Mucosa of rectum (tissue), 2 donors: Measurements from ENCODE around the gene GUCA2B.

ENCODE experiments used
- H3K27ac ChIP-seq, 2 donors: one replicate each; pipeline ENCODE4 v1.7.0; 2013; ENCODE audit warnings: inconsistent platforms in 2 of 2, low read depth in 2 of 2, low read length in 2 of 2
- H3K27me3 ChIP-seq, 2 donors: one replicate each; pipeline ENCODE4 v1.7.0; 2013; ENCODE audit warnings: low read length in 2 of 2; ENCODE audit not compliant: control insufficient read depth in 2 of 2, insufficient read depth in 2 of 2
- H3K36me3 ChIP-seq, 2 donors: one replicate each; pipeline ENCODE4 v1.7.0; 2013; ENCODE audit warnings: low read length in 2 of 2; ENCODE audit not compliant: control insufficient read depth in 2 of 2, insufficient read depth in 2 of 2
- H3K4me1 ChIP-seq, 2 donors: one replicate each; pipeline ENCODE4 v1.7.0; 2013; ENCODE audit warnings: low read length in 2 of 2, mild to moderate bottlenecking in 1 of 2; ENCODE audit not compliant: control insufficient read depth in 2 of 2, insufficient read depth in 2 of 2
- H3K4me3 ChIP-seq, 2 donors: one replicate each; pipeline ENCODE4 v1.7.0; 2013; ENCODE audit warnings: low read length in 2 of 2
- H3K9ac ChIP-seq, 2 donors: one replicate each; pipeline ENCODE4 v1.7.0; 2013; ENCODE audit warnings: low read length in 2 of 2, low read depth in 1 of 2, mild to moderate bottlenecking in 1 of 2
- H3K9me3 ChIP-seq, 2 donors: one replicate each; pipeline ENCODE4 v1.7.0; 2013; ENCODE audit warnings: low read length in 2 of 2; ENCODE audit not compliant: control insufficient read depth in 2 of 2
- donor health status: healthy.
- donor health status: Normal muscosa, but diverticular disease.

The GUCA2B gene

DNA sequence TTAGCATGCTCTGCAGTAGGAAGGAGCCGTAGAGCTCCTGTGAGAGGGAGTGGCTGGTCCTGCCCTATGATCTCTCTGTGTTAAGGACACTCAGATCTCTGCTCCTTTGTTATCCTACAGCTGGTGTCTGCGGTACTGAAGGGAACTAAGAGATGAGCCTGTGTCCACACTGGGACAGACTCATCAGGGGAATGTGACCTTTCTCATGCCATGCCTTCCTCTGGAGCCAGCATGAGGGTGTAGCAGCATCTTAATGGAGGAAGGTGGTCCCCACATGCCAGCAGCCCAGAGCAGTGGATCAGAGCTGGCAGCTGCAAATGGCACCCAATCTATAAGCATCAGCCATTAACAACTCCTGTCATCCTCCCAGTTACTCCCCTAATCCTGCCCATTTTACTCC, 24.7 kb upstream of the GUCA2B start:
- H3K27ac ChIP-seq, result no peak overlapping the region
- H3K9ac ChIP-seq, result no peak overlapping the region

GRCh38 chr1:42128964-42129363, 24.2 kb upstream of the GUCA2B start:
- no peak overlapping the region for H3K9ac ChIP-seq
- H3K36me3 ChIP-seq, result no peaks in the 10 kb centered on the region
- H3K27me3 ChIP-seq, result no peaks in the 10 kb centered on the region
- H3K9me3 ChIP-seq, result no peaks in the 10 kb centered on the region
- no peak overlapping the region for H3K4me3 ChIP-seq
- H3K27ac ChIP-seq, result no peak overlapping the region
- no peaks in the 10 kb centered on the region for H3K4me1 ChIP-seq

More for the DNA sequence above, 24.7 kb upstream of the GUCA2B start:
- H3K4me3 ChIP-seq, result no peak overlapping the region
- no peaks in the 10 kb centered on the region for H3K4me1 ChIP-seq
- no peaks in the 10 kb centered on the region for H3K36me3 ChIP-seq
- no peaks in the 10 kb centered on the region for H3K27me3 ChIP-seq
- H3K9me3 ChIP-seq, result no peaks in the 10 kb centered on the region

DNA sequence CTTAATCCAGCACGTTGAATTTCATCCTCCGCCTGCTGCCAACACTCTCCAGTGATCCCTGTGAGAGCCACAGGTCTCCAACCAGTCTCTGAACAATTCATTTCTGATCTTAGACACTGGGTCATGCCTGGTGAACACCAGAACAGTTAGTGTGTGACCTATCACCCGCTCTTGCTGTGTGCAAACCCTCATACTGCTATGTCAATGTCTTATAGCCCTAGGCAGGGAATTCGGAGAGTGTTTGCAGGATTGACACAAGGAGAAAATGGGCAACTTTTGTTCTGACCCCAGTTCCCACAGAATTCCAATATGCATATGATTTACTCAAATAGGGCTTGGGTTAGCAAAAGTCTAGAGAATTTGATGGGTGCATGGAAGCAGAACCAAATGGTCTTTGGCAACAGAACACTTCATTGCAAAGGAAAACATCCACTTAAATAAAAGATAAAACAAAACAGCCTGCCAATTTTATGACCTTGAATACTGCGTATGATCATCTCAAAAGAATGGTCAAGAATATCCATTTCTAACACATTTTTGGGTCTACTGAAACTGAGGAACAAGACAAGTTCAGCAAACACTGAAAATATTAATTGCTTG, 23.0 kb upstream of the GUCA2B start:
- Histone ChIP-seq H3K27ac (no peak overlapping the region), H3K4me3 (no peak overlapping the region), H3K27me3 (no peaks in the 10 kb centered on the region), H3K4me1 (no peaks in the 10 kb centered on the region), H3K9me3 (no peaks in the 10 kb centered on the region), H3K9ac (no peak overlapping the region), H3K36me3 (no peaks in the 10 kb centered on the region)

DNA sequence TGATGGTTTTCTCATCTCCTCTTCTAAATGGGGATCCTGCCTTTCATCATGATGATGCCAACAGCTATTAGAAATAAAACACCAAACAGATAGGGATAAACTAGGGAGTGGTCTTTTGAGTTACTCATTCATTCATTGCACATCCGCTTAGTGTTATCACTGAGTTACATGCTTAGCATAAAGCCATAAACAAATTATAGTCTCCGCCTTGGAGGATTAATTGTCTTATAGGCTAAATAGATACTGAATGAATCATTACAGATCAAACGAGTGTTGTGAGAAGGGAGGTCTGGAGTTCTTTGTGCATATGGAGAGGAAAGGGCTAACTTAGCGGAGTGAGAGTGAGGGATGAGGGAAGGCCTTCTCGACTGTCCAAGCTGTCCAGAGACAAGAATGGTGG, 19.8 kb upstream of the GUCA2B start:
- Histone ChIP-seq H3K36me3 (no peaks in the 10 kb centered on the region), H3K9me3 (no peaks in the 10 kb centered on the region), H3K9ac (no peak overlapping the region), H3K27ac (no peak overlapping the region), H3K4me1 (no peaks in the 10 kb centered on the region), H3K4me3 (no peak overlapping the region), H3K27me3 (peaks cover 2% of the 10 kb centered on the region in 2 donors)

- no peaks in the 10 kb centered on the region for H3K36me3 ChIP-seq
- H3K9ac ChIP-seq, result no peak overlapping the region
- H3K4me3 ChIP-seq, result no peak overlapping the region
- H3K27me3 ChIP-seq, result peaks cover 2% of the 10 kb centered on the region in 2 donors
- H3K27ac ChIP-seq, result no peak overlapping the region
- H3K4me1 ChIP-seq, result no peaks in the 10 kb centered on the region
- no peaks in the 10 kb centered on the region for H3K9me3 ChIP-seq
Observed at GRCh38 chr1:42133809-42134526, 19.2 kb upstream of the GUCA2B start.

DNA sequence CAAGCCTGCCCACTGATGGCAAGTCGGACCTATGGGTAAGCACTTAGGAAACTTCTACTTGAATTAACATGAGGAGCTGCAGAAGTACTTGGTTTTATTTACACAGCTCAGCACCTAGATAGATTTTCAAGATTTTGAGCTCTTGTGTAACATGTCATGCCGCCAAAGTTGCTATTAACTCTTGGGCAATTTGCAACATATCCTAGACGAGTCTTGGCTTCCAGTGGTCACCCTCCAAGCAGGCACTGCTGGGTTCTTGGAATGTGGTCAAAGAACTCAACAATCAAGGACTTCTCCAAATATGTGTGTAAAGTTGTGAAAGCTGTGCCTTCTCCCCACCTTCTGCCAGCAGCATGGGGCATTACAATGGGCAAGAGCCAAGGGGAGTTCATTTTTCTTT, 17.8 kb upstream of the GUCA2B start:
- Histone ChIP-seq H3K27me3 (peaks cover 2 to 4% of the 10 kb centered on the region in 2 donors), H3K9ac (no peak overlapping the region), H3K36me3 (no peaks in the 10 kb centered on the region), H3K27ac (no peak overlapping the region), H3K4me3 (no peak overlapping the region), H3K9me3 (no peaks in the 10 kb centered on the region), H3K4me1 (no peaks in the 10 kb centered on the region)

DNA sequence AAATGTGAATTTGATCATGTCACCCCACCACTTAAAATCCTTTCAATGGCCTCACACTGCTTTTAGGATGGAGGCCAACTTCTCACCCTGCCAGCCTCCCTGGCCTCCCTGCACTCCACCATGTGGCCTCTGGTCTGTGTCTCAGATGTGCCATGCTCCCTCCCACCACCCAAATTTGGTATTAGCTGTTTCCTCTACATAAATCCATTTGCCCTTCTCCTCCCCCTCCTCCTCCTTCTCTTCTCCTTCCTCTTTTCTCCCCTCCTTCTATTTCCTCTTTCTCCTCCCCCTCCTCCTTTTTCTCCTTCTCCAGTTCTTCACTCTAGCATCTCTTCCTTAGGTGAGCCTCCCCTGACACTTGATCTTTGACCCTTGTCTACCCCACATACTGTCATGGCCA, 16.7 kb upstream of the GUCA2B start:
- Histone ChIP-seq H3K4me1 (no peaks in the 10 kb centered on the region), H3K9ac (no peak overlapping the region), H3K27ac (no peak overlapping the region), H3K9me3 (no peaks in the 10 kb centered on the region), H3K36me3 (no peaks in the 10 kb centered on the region), H3K4me3 (no peak overlapping the region), H3K27me3 (peaks cover 2 to 4% of the 10 kb centered on the region in 2 donors)

DNA sequence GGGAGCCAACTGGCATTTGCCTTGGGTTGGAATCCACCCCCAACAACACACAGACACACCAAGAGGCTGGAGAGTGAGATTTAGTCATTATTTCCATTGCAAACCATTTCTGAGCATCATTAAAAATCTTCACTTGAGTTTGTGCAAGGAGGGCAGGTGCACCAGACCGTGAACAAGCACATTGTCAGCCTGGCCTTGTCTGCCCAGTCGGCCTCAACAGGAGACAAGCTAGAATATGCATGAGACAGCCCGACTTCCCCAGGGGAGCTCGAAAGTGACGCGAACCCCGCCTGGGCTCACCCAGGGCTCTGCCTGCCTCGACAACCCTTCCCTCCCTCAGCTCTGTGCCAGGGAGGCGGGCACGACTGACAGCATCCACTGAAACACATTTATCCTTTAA, 15.4 kb upstream of the GUCA2B start:
- H3K4me1 ChIP-seq, result no peaks in the 10 kb centered on the region
- H3K27ac ChIP-seq, result no peak overlapping the region
- no peak overlapping the region for H3K4me3 ChIP-seq
- no peaks in the 10 kb centered on the region for H3K9me3 ChIP-seq
- no peak overlapping the region for H3K9ac ChIP-seq
- H3K36me3 ChIP-seq, result no peaks in the 10 kb centered on the region
- peaks cover 2 to 7% of the 10 kb centered on the region in 2 donors for H3K27me3 ChIP-seq

- peaks cover 5 to 7% of the 10 kb centered on the region in 2 donors for H3K27me3 ChIP-seq
- H3K9me3 ChIP-seq, result no peaks in the 10 kb centered on the region
- no peaks in the 10 kb centered on the region for H3K4me1 ChIP-seq
- H3K36me3 ChIP-seq, result no peaks in the 10 kb centered on the region
- H3K9ac ChIP-seq, result no peak overlapping the region
- no peak overlapping the region for H3K4me3 ChIP-seq
- no peak overlapping the region for H3K27ac ChIP-seq
Observed at GRCh38 chr1:42138586-42138985, 14.6 kb upstream of the GUCA2B start.

GRCh38 chr1:42139444-42139843, 13.8 kb upstream of the GUCA2B start:
- no peak overlapping the region for H3K4me3 ChIP-seq

More at GRCh38 chr1:42139444-42139843, 13.8 kb upstream of the GUCA2B start:
- H3K9me3 ChIP-seq, result no peaks in the 10 kb centered on the region
- no peak overlapping the region for H3K9ac ChIP-seq
- H3K4me1 ChIP-seq, result no peaks in the 10 kb centered on the region
- H3K36me3 ChIP-seq, result no peaks in the 10 kb centered on the region
- peaks cover 6 to 7% of the 10 kb centered on the region in 2 donors for H3K27me3 ChIP-seq
- no peak overlapping the region for H3K27ac ChIP-seq
